ENCODE data around the gene ACSL6.

DNA sequence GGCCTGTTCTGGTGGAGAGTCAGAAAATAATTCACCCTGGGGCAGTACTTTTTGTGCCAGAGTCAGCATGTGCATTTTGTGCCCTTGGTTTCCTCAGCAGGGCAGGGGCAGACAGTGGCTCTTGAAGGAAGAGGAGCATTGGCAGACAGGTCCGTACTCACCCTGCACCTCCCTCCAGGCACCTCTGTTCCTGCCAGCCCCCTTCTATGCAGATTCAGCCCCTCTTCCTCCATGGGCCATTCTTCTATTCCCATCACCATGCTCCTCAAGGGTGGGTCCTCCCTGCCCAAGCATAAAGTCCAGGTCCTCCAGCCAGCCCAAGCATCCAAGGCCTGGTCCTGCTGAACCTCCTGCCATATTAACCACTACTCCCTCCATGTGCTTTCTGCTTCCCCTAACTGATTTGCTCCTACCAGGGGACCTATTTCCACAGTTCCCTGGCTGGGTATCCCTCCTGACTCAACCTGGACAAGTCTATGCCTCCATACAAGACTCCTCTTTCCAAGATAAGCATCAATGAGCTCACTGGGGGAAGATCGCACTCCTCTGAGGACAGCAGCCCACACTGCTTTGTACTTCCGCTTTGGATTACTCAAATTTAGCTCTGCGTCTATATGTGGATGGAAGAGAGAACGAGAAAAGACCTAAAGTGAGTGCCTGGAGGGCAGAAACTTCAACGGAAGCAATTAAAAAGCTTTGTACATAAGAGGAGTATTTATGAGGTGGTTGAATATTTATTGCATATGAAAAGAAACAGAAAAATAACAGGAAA lies 9.3 kb upstream of the ACSL6 start:
- TF ChIP-seq, protein P1, sequence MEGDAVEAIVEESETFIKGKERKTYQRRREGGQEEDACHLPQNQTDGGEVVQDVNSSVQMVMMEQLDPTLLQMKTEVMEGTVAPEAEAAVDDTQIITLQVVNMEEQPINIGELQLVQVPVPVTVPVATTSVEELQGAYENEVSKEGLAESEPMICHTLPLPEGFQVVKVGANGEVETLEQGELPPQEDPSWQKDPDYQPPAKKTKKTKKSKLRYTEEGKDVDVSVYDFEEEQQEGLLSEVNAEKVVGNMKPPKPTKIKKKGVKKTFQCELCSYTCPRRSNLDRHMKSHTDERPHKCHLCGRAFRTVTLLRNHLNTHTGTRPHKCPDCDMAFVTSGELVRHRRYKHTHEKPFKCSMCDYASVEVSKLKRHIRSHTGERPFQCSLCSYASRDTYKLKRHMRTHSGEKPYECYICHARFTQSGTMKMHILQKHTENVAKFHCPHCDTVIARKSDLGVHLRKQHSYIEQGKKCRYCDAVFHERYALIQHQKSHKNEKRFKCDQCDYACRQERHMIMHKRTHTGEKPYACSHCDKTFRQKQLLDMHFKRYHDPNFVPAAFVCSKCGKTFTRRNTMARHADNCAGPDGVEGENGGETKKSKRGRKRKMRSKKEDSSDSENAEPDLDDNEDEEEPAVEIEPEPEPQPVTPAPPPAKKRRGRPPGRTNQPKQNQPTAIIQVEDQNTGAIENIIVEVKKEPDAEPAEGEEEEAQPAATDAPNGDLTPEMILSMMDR (IDR thresholded peaks at IDR 0.05): no peak
- TF ChIP-seq POLR2A (IDR thresholded peaks at IDR 0.05): no peak

All from esophagus squamous epithelium (tissue), 4 donors.